Endothelial cell of umbilical vein (primary cell): Measurements from ENCODE around the gene PRSS21. TPM values are rescaled to one million over a fixed set of nuclear protein-coding genes. Genes with fewer than 3 reads are reported as not detected.

Source experiments
- BruUV-seq: library from RNA; stranded (reverse); fragments of 400-500 nt; replicated peaks from 2 replicates; lab custom pipeline; 2021; lab: Mats Ljungman, UMichigan
- CTCF ChIA-PET: fragments of 300-600, 350-600 bp; sonication (Branson Sonifier 250); formaldehyde crosslinking; loops from one replicate; lab custom pipeline; 2021; ENCODE audit warnings: antibody characterized with exemption, inconsistent platforms; lab: Charles Lee
- POLR2A ChIA-PET: fragments of 300-600, 350-600 bp; sonication (Branson Sonifier 250); formaldehyde crosslinking; loops from one replicate; lab custom pipeline; 2021; ENCODE audit warnings: antibody characterized with exemption, inconsistent platforms; lab: Charles Lee
- DNase-seq: peaks from one replicate; pipeline ENCODE4 v3.0.0-alpha.2; 2011; ENCODE audit warnings: low read depth, low spot score
- FAIRE-seq: peaks from 2 replicates; lab custom pipeline; 2011; peaks lifted over from hg19 to GRCh38; lab: Jason Lieb, UNC
- H2AFZ ChIP-seq: 2 replicates; pipeline ENCODE4 v1.6.0; 2012; ENCODE audit warnings: low read depth, low read length, control low read depth, inconsistent platforms
- H3K27ac ChIP-seq: 2 replicates; pipeline ENCODE4 v1.5.1; 2011; ENCODE audit warnings: low read depth, mild to moderate bottlenecking, control low read depth, low read length, moderate library complexity; ENCODE audit not compliant: insufficient read depth
- H3K27me3 ChIP-seq, 2 experiments: 2 replicates each; pipeline versions ENCODE4 v1.6.0 to v1.6.1; 2011; ENCODE audit warnings: low read length in 2 of 2, mixed read lengths in 1 of 2; ENCODE audit not compliant: control insufficient read depth in 2 of 2, insufficient read depth in 2 of 2
- H3K36me3 ChIP-seq, 2 experiments: 2 replicates in 1 of 2; 3 replicates in 1 of 2; pipeline ENCODE4 v1.5.1; 2011; ENCODE audit warnings: low read length in 2 of 2, mild to moderate bottlenecking in 1 of 2, moderate library complexity in 1 of 2; ENCODE audit not compliant: control insufficient read depth in 2 of 2, insufficient read depth in 2 of 2; ENCODE audit errors: extremely low read depth in 1 of 2
- H3K4me1 ChIP-seq: 3 replicates; pipeline ENCODE4 v1.5.1; 2011; ENCODE audit warnings: mild to moderate bottlenecking, low read length; ENCODE audit not compliant: control insufficient read depth, insufficient read depth; ENCODE audit errors: extremely low read depth
- H3K4me2 ChIP-seq: 2 replicates; pipeline ENCODE4 v1.6.1; 2011; ENCODE audit warnings: low read length, control low read depth, mixed read lengths; ENCODE audit not compliant: insufficient read depth
- H3K4me3 ChIP-seq, 3 experiments: fragments of 200-600 bp in 1 of 3; sonication (generic), shearing (Covaris generic) in 1 of 3; replicated peaks in 1 of 3; 2 replicates each; pipeline ENCODE4 v1.5.1; 2011 to 2016; ENCODE audit warnings: control low read depth in 3 of 3, low read length in 3 of 3, mild to moderate bottlenecking in 2 of 3, inconsistent platforms in 1 of 3, low read depth in 1 of 3, moderate library complexity in 1 of 3; ENCODE audit not compliant: insufficient read depth in 1 of 3
- H3K79me2 ChIP-seq: 2 replicates; pipeline ENCODE4 v1.6.0; 2012; ENCODE audit warnings: low read length, inconsistent platforms; ENCODE audit not compliant: control insufficient read depth, insufficient read depth
- H3K9ac ChIP-seq: replicated peaks from 2 replicates; pipeline ENCODE3; 2011; ENCODE audit warnings: low read length, control low read depth; ENCODE audit not compliant: insufficient read depth; ENCODE audit errors: extremely low read depth
- H3K9me1 ChIP-seq: replicated peaks from 3 replicates; pipeline ENCODE4 v1.6.0; 2011; ENCODE audit warnings: mild to moderate bottlenecking, low read length; ENCODE audit not compliant: control insufficient read depth, insufficient read depth; ENCODE audit errors: extremely low read depth
- H3K9me3 ChIP-seq: replicated peaks from 2 replicates; pipeline ENCODE4 v1.5.1; 2012; ENCODE audit warnings: low read length, inconsistent platforms; ENCODE audit not compliant: control insufficient read depth, insufficient read depth
- H4K20me1 ChIP-seq: replicated peaks from 2 replicates; pipeline ENCODE3; 2011; ENCODE audit warnings: mild to moderate bottlenecking, low read length; ENCODE audit not compliant: control insufficient read depth, insufficient read depth; ENCODE audit errors: extremely low read depth
- EZH2 ChIP-seq: IDR thresholded peaks from 2 replicates; pipeline ENCODE4 v1.6.1; 2012; ENCODE audit warnings: borderline replicate concordance, low read depth, mild to moderate bottlenecking, moderate library complexity, low read length, inconsistent platforms; ENCODE audit not compliant: severe bottlenecking
- POLR2AphosphoS5 ChIP-seq: IDR thresholded peaks from 2 replicates; pipeline ENCODE4 v1.6.1; 2012; ENCODE audit warnings: low read depth, mild to moderate bottlenecking, control low read depth, low read length, moderate library complexity; ENCODE audit not compliant: insufficient read depth
- dilution Hi-C: fragments of 300-500 bp; cut with MboI; formaldehyde crosslinking; loops from one replicate; pipeline ENCODE4 v1.15.0; 2019; ENCODE audit warnings: low sequenced_read_pairs; ENCODE audit not compliant: extremely low pct_ligation_motif_present
- intact Hi-C: fragments of 100-400 bp; cut with micrococcal nuclease; formaldehyde crosslinking; loops from one replicate; pipeline ENCODE4 v1.10.0; 2022
- polyA plus RNA-seq, 4 experiments: library from polyadenylated mRNA; depleted of rRNA in 3 of 4; stranded (reverse) in 3 of 4; unstranded in 1 of 4; fragments of >200 nt; gene quantifications; 2 replicates each; pipeline versions ENCODE4 v1.2.1 to v1.2.3, GENCODE V29; 2011 to 2012; ENCODE audit warnings: missing spikeins in 1 of 4
- total RNA-seq: library from RNA; stranded (reverse); gene quantifications from 2 replicates; pipeline ENCODE4 v1.2.3, GENCODE V29; 2021
- TF ChIP-seq, protein P1 (sequence below), 2 donors: IDR thresholded peaks; 1 replicate in 1 of 2; 2 replicates in 1 of 2; pipeline ENCODE4 v1.5.1; 2011; ENCODE audit warnings: low read length in 2 of 2, mild to moderate bottlenecking in 2 of 2, moderate library complexity in 2 of 2, control low read depth in 1 of 2, inconsistent platforms in 1 of 2, low read depth in 1 of 2; ENCODE audit not compliant: insufficient read depth in 1 of 2; ENCODE audit errors: extremely low read depth in 1 of 2

The PRSS21 gene
- total and polyA plus RNA-seq, 2 donors (not counting 3 experiments of a cell fraction or from before 2014, with no cell fraction given): 0.28 TPM; not detected in 1

- intact Hi-C loops: no loop called here
- H3K9me3 ChIP-seq: no peaks in the 10 kb centered on the region
- H3K36me3 ChIP-seq: no peaks in the 10 kb centered on the region
- H3K9ac ChIP-seq: no peak overlapping the region
- DNase-seq (no peak), FAIRE-seq (no peak)
- peak overlapping the region; percentile 1 for H3K4me2 ChIP-seq
- POLR2A ChIA-PET: no interaction called here
- CTCF ChIA-PET: interaction anchor here (1.0 kb wide), 1 partner anchor 142 kb away, joined by 4 read pairs; no protein-coding TSS in a partner anchor
- H3K27me3 ChIP-seq: peaks cover 10 to 18% of the 10 kb centered on the region in 2 experiments
- no peak for TF ChIP-seq POLR2AphosphoS5
- TF ChIP-seq EZH2: peak; percentile 81
- TF ChIP-seq, protein P1, sequence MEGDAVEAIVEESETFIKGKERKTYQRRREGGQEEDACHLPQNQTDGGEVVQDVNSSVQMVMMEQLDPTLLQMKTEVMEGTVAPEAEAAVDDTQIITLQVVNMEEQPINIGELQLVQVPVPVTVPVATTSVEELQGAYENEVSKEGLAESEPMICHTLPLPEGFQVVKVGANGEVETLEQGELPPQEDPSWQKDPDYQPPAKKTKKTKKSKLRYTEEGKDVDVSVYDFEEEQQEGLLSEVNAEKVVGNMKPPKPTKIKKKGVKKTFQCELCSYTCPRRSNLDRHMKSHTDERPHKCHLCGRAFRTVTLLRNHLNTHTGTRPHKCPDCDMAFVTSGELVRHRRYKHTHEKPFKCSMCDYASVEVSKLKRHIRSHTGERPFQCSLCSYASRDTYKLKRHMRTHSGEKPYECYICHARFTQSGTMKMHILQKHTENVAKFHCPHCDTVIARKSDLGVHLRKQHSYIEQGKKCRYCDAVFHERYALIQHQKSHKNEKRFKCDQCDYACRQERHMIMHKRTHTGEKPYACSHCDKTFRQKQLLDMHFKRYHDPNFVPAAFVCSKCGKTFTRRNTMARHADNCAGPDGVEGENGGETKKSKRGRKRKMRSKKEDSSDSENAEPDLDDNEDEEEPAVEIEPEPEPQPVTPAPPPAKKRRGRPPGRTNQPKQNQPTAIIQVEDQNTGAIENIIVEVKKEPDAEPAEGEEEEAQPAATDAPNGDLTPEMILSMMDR (IDR thresholded peaks at IDR 0.05; ENCODE audit: extremely low read depth in 1 of 2, insufficient read depth in 1 of 2, low read depth in 1 of 2, low read length in 2 of 2): peak in 1 of 2 donors; percentile 4
- H2AFZ ChIP-seq: peak overlapping the region; percentile 53
- no peak overlapping the region for H3K4me3 ChIP-seq
- H3K9me1 ChIP-seq: no peaks in the 10 kb centered on the region
- no peaks in the 10 kb centered on the region for H4K20me1 ChIP-seq
- no peaks in the 10 kb centered on the region for H3K4me1 ChIP-seq
- H3K79me2 ChIP-seq: no peaks in the 10 kb centered on the region
- dilution Hi-C loops: no loop called here
- no peak overlapping the region for H3K27ac ChIP-seq
- no TSS peak for BruUV-seq
Measured at GRCh38 chr16:2785101-2785991, 31.7 kb upstream of the PRSS21 start.
